ENCODE measurements around the gene BDP1.
"Not testable (repeated sequence)": the region's sequence is repeated elsewhere in the genome, so short reads cannot be mapped to it uniquely, and the experiment has no call there.

Gene BDP1

DNA sequence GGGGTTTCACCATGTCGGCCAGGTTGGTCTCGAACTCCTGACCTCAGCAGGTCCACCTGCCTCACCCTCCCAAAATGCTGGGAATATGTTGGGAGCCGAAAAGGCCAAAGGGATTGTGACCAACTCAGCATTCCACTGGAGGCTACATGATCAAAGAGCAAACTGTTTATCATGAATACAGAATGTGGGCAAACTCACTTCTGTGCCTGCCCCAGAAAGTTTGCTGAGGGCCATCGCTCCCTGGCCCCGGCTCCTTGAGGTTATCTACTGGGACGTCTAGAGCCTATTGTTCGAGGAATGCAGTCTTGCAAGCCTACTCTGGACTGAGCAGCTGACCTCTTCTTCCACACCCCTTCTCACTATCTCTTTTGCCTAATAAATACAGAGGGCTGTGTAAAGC lies 116.4 kb downstream of the BDP1 start:
- not testable (repeated sequence) for DNase-seq (ENCODE audit: low read depth in 2 of 2)

DNA sequence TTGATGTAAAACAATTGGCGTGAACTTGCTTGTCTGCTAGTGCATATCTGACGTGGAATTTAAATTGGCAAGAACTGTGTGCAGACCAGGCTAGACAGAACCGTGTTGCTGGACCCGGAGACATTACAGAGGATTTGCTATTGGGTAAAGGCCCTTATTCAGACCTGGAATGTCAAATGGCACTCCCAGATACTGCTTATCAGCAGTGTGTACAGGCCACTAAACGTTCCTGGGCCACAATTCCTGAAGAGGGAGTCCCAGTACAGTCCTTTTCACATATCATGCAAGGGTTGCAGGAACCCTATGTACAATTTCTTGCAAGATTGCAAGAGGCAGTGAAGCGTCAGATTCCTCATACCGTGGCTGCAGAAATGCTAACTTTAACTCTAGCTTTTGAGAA lies 118.1 kb downstream of the BDP1 start:
- DNase-seq (ENCODE audit: low read depth in 2 of 2), result no peak

DNA sequence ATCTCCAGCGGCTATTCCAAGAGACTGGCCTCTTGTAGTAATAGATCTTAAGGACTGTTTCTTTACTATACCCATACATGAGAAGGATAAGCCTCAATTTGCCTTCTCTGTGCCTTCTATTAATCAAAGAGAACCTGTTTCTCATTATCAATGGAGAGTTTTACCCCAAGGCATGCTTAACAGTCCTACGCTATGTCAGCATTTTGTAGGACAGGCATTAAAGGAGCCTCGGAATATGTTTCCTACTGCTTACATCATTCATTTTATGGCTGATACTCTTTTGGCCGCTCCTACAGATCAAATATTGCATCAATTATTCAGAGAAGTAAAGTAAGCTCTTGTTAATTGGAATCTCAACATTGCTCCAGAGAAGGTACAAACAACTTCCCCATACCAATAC lies 120.1 kb downstream of the BDP1 start:
- not testable (repeated sequence) for DNase-seq (ENCODE audit: low read depth in 2 of 2)

DNA sequence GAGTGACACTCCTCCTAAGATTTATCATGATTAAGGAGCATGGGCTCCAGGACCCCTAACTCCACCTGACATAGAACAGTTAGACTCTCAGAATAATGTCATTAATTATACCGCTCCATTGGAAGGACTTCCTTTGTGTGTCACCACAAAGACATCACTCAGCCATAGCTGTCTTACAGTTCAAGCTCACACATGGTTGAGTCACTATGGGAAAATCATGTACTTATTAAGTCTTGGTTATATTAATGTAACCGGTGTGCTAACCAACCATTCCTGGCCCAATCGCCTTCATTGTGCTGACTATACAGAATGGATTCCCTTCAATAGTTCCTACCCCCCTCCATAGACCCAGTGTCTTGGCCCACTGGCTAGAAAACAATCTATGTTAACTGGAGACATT lies 120.8 kb downstream of the BDP1 start:
- no peak for DNase-seq (ENCODE audit: low read depth in 2 of 2)

DNA sequence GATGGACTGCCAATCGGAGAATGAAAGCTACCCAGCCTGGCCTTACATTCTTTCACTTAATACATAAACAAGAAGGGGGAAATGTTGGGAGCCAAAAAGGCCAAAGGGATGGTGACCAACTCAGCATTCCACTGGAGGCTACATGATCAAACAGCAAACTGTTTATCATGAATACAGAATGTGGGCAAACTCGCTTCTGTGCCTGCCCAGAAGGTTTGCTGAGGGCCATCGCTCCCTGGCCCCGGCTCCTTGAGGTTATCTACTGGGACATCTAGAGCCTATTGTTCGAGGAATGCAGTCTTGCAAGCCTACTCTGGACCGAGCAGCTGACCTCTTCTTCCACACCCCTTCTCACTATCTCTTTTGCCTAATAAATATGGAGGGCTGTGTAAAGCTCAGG lies 122.4 kb downstream of the BDP1 start:
- not testable (repeated sequence) for DNase-seq (ENCODE audit: low read depth in 2 of 2)

DNA sequence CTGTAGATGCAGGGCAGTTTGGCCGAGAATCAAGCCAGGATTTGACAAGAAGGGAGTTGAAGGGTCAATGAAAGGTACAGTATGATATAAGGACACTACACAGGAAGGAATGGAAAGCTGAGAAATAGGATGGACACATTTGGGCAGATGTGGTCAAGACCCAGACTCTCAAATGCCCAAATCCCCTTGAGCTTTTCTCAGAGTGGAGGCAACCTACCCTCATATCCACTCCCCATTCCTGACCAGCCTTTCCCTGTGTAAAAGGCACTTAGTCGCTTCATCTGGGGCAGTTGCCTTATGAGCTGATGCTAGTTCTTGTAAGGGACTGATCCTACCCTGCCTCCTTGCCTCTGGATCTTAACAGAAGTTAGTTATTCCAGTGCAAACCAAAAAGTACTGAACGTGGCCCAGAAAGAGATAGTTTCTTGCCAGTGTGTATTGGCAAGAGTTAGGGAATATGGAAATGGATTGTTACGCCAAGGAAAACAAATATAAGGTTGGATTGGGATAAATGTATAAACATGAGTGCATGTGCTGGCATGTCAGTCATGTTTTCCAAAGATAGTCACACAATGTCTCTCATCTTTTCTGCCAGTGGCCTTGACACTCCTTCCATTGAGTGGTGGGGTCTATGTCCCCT lies 127.6 kb downstream of the BDP1 start:
- no peak for DNase-seq (ENCODE audit: low read depth in 2 of 2)

DNA sequence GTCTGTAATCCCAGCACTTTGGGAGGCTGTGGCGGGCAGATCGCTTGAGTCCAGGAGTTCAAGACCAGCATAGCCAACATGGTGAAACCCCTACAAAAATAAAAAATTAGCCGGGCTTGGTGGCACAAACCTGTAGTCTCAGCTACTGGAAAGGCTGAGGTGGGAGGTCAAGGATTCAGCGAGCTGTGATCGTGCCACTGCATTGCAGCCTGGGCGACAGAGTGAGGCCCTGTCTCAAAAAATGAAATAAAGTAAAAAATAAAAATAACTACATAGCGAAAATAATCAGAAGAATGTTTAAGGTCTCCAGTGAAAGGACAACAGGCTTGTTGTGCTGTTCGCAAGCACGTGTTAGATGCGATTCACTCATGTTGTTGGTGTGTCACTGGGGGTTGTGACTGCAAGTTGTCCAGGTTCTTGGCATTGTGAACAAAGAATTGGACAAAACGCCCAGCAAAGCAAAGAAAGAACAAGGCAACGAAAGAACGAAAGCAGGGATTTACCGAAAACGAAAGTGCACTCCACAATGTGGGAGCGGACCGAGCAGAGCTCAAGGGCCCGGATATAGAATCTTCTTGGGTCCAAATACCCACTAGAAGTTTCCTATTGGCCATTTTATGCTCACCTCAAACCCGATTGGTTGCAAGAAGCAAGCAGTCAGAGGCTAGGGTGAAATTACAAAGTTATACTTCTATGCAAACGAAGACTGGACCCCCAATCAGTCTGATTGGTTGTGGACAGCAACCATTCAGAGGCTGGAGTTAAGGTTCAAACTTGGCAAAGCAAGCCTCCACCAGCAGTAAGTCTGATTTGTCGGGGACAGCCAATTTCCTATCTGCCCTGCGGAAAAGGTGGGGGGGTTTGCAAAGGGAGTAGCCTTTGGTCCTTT lies 130.8 kb downstream of the BDP1 start:
- no peak for DNase-seq (ENCODE audit: low read depth in 2 of 2)

DNA sequence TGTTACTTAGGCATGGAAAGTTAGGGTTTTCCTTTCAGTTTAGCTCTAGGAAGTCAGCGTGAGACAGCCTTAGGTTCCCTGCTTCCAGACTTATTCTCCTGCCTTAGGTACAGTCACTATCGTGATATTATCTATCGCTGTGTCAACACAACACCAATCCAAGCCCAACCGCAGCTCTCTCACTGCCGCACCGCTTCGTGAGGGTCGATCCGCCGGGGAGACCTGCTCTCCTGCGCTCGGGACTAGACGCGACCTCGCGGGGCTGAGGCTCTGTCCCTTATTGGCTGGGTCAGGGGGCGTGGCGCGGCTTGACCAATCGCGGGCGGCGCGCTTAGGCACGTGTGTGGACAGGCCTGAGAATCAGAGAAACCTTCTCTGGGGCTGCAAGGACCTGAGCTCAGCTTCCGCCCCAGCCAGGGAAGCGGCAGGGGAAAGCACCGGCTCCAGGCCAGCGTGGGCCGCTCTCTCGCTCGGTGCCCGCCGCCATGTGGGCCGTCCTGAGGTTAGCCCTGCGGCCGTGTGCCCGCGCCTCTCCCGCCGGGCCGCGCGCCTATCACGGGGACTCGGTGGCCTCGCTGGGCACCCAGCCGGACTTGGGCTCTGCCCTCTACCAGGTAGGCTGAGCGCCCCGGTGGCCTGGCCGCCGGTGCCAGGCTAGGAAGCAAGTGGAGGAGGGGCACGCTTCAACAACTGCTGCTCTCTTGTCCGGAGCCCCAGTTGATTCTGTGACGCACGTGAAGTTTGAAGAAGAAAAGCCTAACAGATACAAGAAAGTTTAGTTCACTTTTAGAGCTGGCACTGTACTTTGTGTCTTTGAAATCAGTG lies 131.7 kb downstream of the BDP1 start, which contains the start of gene MCCC2:
Gene MCCC2 (plus strand): TSS at position 400 of the 825 bp plus-strand sequence. CDS start 86 bp downstream, at position 486.
- DNase-seq (ENCODE audit: low read depth in 2 of 2), result peak; percentile 91 to 92

DNA sequence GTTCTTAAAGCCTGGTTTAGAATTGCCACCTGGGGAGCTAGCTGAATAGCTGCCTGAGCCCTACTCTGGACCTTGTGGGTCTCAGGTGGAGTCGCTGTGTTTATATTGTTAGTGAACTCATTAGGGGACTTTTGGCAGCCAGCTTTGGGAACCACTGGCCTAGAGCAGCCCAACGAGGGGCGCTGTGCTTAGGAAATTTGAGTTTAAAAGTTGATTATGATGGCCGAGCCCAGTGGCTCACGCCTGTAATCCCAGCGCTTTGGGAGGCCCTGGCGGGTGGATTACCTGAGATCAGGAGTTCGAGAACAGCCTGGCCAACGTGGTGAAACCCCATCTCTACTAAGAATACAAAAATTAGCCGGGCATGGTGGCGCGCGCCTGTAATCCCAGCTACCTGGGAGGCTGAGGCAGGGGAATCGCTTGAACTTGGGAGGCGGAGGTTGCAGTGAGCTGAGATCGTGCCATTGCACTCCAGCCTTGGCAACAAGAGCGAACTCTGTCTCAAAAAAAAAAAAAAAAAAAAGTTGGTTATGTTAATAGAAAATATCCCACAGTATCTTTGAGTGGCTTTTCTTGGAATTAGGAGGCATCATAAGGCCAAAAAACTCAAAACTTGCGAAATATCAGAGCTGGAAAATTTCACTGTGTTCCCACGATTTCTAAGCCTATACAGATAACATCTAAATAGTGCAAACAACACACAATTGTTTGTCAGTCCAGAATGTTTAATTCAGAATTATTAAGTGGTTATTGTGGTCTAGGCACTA lies 132.5 kb downstream of the BDP1 start:
- no peak for DNase-seq (ENCODE audit: low read depth in 2 of 2)

DNA sequence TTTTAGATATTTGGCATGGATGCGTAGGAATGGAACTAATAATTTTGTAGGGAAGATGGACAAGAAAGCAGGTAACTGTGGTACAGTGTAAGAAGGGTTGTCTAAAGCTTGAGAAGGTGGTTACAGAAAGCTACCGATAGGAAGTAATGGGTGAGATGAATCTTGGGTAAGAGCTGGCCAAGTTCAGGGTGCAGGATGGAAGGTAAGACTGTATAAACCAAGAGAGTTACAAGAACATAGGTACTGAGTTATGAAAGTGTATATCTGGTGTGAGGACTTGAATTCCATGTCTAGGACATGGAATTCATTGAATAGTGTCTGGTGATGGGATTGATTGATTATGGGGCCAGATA lies 133.1 kb downstream of the BDP1 start:
- no peak for DNase-seq (ENCODE audit: low read depth in 2 of 2)

DNA sequence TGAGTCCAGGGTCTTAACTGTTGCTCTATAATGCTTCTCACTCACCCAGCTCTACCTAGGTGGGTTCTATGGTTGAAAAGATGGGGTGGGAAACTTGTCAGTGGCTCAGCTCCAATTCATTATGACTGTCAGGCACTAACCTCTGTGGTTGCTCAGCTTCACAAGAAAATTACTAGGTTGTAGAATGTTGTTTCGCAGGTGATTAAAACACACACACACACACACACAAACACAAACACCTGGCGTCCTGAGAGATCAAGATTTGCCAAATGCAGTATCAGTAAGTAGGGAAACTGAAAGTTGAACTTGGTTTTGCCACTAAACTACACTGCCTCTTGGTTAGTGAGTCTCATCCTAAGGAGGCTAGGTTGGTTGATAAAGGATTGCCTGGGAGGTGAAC lies 134.5 kb downstream of the BDP1 start:
- DNase-seq (ENCODE audit: low read depth in 2 of 2), result no peak

DNA sequence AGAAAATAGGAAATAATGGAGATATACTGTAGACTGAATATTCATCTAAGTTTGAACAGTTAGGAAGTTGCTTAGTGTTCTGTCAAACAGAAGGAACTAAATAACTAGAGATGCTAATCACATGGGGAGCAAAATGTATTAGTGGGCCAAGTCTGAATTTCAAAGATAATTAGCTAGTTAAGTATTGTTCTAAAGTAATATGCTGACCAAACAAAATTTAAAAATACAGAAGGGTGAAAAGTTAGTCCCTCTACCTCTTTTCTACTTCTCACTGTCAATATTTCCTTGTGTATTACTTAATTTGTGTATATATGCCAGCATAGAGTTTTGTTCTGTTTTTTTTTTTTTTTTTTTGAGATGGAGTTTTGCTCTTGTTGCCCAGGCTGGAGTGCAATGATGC lies 135.6 kb downstream of the BDP1 start:
- no peak for DNase-seq (ENCODE audit: low read depth in 2 of 2)

DNA sequence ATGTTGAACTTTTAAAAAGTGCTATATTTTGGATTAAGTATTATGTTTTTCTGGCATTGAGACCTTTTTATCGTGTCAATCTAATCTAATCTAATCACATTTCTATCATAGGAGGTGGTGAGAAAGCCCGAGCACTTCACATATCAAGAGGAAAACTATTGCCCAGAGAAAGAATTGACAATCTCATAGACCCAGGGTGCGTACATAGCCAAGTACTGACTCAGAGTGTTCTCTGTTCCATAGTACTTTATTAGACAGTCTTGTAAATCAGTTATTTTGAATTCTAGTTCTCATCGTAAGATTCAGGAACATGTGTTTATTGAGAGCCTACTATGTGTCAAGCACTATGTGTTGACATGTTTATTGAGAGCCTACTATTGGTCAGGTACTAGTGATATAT lies 140.7 kb downstream of the BDP1 start:
- DNase-seq (ENCODE audit: low read depth in 2 of 2), result no peak

DNA sequence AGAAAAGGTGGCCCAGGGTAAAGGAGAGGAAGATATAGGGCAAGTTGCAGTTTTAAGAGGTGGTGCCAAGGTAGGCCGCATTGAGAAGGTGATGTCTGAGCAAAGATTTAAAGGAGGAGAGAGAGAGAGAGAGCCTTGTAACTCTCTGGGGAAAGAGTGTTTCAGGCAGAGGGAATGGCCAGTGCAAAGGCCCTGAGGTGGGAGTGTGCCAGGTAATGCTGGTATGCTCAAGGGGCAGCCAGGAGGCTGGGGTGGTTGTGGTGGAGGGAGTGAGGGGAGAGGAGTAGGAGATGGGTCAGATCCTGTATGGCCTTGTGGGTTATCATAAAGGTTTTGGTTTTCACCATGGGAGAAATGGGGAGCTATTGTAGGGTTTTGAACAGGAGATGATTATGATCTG lies 141.6 kb downstream of the BDP1 start:
- no peak for DNase-seq (ENCODE audit: low read depth in 2 of 2)

DNA sequence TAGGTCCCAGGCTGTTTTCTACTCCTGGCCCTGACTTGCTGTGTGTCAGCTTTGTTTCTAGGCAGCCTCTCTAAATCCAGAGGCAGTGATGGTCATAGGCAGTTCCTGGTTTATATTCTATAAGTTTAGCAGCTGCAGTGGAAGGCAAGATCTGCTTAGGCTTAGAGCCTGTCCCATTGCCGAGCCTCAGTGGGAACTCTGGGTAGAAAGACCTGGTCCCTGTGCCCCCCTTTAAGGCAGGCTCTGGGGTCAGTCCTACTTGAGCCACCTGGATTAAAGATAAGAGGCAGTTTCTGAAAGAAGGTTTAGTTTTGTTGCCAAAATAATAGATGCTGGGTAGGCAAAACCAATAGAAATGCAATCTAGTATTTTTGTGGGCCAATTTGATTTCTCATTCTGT lies 145.3 kb downstream of the BDP1 start:
- no peak for DNase-seq (ENCODE audit: low read depth in 2 of 2)

DNA sequence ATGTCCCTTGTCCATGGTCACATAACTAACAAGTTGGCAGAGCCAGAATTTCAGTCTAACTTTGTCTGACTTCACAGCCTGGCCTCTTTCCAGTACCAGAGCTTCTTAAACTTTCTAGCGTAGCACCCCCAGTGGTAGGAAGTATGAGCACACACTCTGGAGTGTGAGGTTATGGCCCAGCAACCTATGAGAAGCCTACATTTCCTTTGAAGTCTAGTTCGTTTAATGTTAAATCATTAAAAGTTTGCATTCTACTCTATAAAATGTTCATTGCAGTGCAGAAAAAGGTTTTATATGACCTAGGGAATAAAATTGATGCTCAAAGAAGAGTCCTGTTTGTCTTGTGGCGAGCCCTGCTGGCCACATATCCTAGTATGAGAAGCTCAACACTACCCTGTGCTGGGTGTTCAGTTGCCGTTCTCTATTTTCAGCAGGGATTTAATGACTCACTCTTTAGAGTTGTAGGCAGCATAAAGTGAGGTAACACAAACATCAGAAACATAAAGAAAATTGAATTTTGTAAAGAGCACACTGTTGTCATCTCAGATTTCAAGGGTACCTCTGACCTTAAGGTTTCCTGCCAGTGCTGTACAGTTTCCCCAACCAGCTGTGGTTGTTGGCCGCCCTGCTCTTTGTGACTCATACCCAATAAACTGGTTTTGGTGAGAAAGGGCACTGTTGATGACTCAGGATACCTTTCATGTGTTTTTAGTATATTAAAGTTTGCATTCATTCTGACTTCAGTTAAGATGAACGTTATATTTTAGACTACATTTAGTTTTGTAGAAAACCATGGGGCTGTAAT lies 146.0 kb downstream of the BDP1 start:
- DNase-seq (ENCODE audit: low read depth in 2 of 2), result peak; percentile 48 to 73

DNA sequence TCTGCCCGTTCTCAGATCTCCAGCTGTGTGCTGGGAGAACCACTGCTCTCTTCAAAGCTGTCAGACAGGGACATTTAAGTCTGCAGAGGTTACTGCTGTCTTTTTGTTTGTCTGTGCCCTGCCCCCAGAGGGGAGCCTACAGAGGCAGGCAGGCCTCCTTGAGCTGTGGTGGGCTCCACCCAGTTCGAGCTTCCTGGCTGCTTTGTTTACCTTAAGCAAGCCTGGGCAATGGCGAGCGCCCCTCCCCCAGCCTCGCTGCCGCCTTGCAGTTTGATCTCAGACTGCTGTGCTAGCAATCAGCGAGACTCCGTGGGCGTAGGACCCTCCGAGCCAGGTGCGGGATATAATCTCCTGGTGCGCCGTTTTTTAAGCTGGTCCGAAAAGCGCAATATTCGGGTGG lies 154.5 kb downstream of the BDP1 start:
- not testable (repeated sequence) for DNase-seq (ENCODE audit: low read depth in 2 of 2)

DNA sequence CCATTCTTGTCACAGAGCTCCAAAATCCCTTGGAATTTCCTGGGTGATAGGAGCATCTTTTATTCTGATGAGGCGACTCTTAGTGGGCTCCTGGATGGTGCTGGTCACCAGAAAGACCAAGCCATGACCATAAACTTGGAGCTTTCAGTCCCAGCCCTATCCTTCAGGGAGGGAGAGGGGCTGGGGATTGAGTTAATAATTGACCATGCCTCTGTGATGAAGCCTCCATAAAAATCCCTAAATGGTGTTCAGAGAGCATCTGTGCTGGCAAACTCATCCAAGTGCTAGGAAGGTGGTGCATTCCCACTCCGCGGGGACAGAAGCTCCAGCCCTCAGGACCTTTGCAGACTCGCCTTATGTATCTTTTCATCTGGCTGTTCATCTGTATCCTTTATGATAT lies 160.4 kb downstream of the BDP1 start:
- no peak for DNase-seq (ENCODE audit: low read depth in 2 of 2)

Data from stimulated activated CD8-positive, alpha-beta memory T cell treated with anti-CD3 and anti-CD28 coated beads, Interleukin-15, amount 100 ng/mL, for 4 hours (primary cell).